Liver (tissue), 9 donors: ENCODE data around the gene PAQR9. TPM values are rescaled to one million over a fixed set of nuclear protein-coding genes. Genes with fewer than 3 reads are reported as not detected.
A peak's percentile ranks its signal among the peaks of the same experiment; 100 is the strongest.

Experiments used
- DNase-seq: peaks from one replicate; pipeline ENCODE4 v3.0.0-alpha.2; 2017; ENCODE audit warnings: low spot score
- H3K27ac ChIP-seq, 2 donors: one replicate each; pipeline ENCODE4 v1.7.0; 2013; ENCODE audit warnings: inconsistent platforms in 2 of 2, low read length in 2 of 2, control low read depth in 1 of 2, low read depth in 1 of 2, mild to moderate bottlenecking in 1 of 2
- H3K27me3 ChIP-seq, 4 donors: one replicate each; pipeline versions ENCODE4 v1.6.1 to v1.7.0; 2013; ENCODE audit warnings: low read length in 3 of 4, inconsistent platforms in 1 of 4, mild to moderate bottlenecking in 1 of 4, moderate library complexity in 1 of 4; ENCODE audit not compliant: control insufficient read depth in 4 of 4, insufficient read depth in 4 of 4
- H3K36me3 ChIP-seq, 4 donors: one replicate each; pipeline versions ENCODE4 v1.6.1 to v1.7.0; 2013; ENCODE audit warnings: low read length in 3 of 4, mild to moderate bottlenecking in 3 of 4, low read depth in 1 of 4, moderate library complexity in 1 of 4; ENCODE audit not compliant: control insufficient read depth in 4 of 4, insufficient read depth in 3 of 4
- H3K4me1 ChIP-seq, 4 donors: one replicate each; pipeline versions ENCODE4 v1.6.1 to v1.7.0; 2013; ENCODE audit warnings: low read length in 3 of 4, mild to moderate bottlenecking in 3 of 4, moderate library complexity in 1 of 4; ENCODE audit not compliant: control insufficient read depth in 4 of 4, insufficient read depth in 4 of 4
- H3K4me3 ChIP-seq, 3 donors: one replicate each; pipeline versions ENCODE4 v1.6.1 to v1.7.0; 2013; ENCODE audit warnings: low read length in 3 of 3, control low read depth in 1 of 3, low read depth in 1 of 3, mild to moderate bottlenecking in 1 of 3
- H3K9ac ChIP-seq, 2 donors: one replicate each; pipeline ENCODE4 v1.7.0; 2013; ENCODE audit warnings: low read length in 2 of 2, mild to moderate bottlenecking in 2 of 2, moderate library complexity in 2 of 2, control low read depth in 1 of 2, low read depth in 1 of 2
- H3K9me3 ChIP-seq, 4 donors: one replicate each; pipeline versions ENCODE4 v1.6.1 to v1.7.0; 2013; ENCODE audit warnings: low read length in 3 of 4; ENCODE audit not compliant: control insufficient read depth in 4 of 4
- EGR1 ChIP-seq, 2 donors: IDR thresholded peaks; 2 replicates each; pipeline ENCODE4 v1.6.1; 2016 to 2018; ENCODE audit warnings: antibody characterized with exemption in 2 of 2, low read depth in 2 of 2
- FOXA1 ChIP-seq: IDR thresholded peaks from 2 replicates; pipeline ENCODE4 v1.6.1; 2016; ENCODE audit warnings: antibody characterized with exemption
- FOXA2 ChIP-seq: IDR thresholded peaks from 2 replicates; pipeline ENCODE4 v1.6.1; 2016; ENCODE audit warnings: antibody characterized with exemption
- GABPA ChIP-seq, 2 donors: IDR thresholded peaks in 1 of 2; conservative IDR thresholded peaks in 1 of 2; 2 replicates each; pipeline ENCODE4 v1.6.1; 2016; ENCODE audit warnings: antibody characterized with exemption in 2 of 2, mild to moderate bottlenecking in 1 of 2, moderate library complexity in 1 of 2
- HNF4A ChIP-seq, 2 donors: conservative IDR thresholded peaks; 2 replicates each; pipeline ENCODE4 v1.6.1; 2016; ENCODE audit warnings: antibody characterized with exemption in 2 of 2, mild to moderate bottlenecking in 2 of 2
- HNF4G ChIP-seq: IDR thresholded peaks from 2 replicates; pipeline ENCODE4 v1.6.1; 2016; ENCODE audit warnings: antibody characterized with exemption
- JUND ChIP-seq, 2 donors: IDR thresholded peaks; 2 replicates each; pipeline ENCODE4 v1.6.1; 2016; ENCODE audit warnings: antibody characterized with exemption in 2 of 2
- NR2F2 ChIP-seq: IDR thresholded peaks from 2 replicates; pipeline ENCODE4 v1.6.1; 2016; ENCODE audit warnings: antibody characterized with exemption
- RAD21 ChIP-seq, 2 donors: IDR thresholded peaks; 2 replicates each; pipeline ENCODE4 v1.6.1; 2016; ENCODE audit warnings: antibody characterized with exemption in 2 of 2, mild to moderate bottlenecking in 2 of 2
- RXRA ChIP-seq, 2 donors: IDR thresholded peaks; 2 replicates each; pipeline ENCODE4 v1.6.1; 2017 to 2018; ENCODE audit warnings: antibody characterized with exemption in 2 of 2, mild to moderate bottlenecking in 1 of 2
- SP1 ChIP-seq: IDR thresholded peaks from 2 replicates; pipeline ENCODE4 v1.6.1; 2018; ENCODE audit warnings: antibody characterized with exemption, mild to moderate bottlenecking
- TAF1 ChIP-seq: conservative IDR thresholded peaks from 2 replicates; pipeline ENCODE4 v1.6.1; 2016; ENCODE audit warnings: antibody characterized with exemption, mild to moderate bottlenecking
- YY1 ChIP-seq: IDR thresholded peaks from 2 replicates; pipeline ENCODE4 v1.6.1; 2016; ENCODE audit warnings: antibody characterized with exemption, mild to moderate bottlenecking
- WGBS: extraction: QIAGEN DNeasy Blood & Tissue Kit; methylation state at CpG from one replicate; pipeline ENCODE4 v1.1.7; 2013; 5-methylcytosine and 5-hydroxymethylcytosine counted together
- polyA plus RNA-seq, 2 donors: library from polyadenylated mRNA; stranded (reverse) in 1 of 2; unstranded in 1 of 2; fragments of 200-250 nt in 1 of 2; fragments of >200 nt in 1 of 2; fragmentation: Nextera tagmentation in 1 of 2; extraction: Ambion mirVana in 1 of 2; gene quantifications; one replicate each; pipeline versions ENCODE4 v1.2.1 to v1.2.3, GENCODE V29; 2013 to 2015
- total RNA-seq, 2 donors: library from RNA; depleted of rRNA; stranded (reverse); fragments of >200 nt; gene quantifications; one replicate each; pipeline ENCODE4 v1.2.3, GENCODE V29; 2014
- TF ChIP-seq, protein P1 (sequence below): IDR thresholded peaks from 2 replicates; pipeline ENCODE4 v1.6.1; 2016; ENCODE audit warnings: antibody characterized with exemption
- TF ChIP-seq, protein P2 (sequence below): fragments of 150-350 bp; IDR thresholded peaks from 2 replicates; pipeline ENCODE4 v1.5.1; 2017; ENCODE audit warnings: improper control_type of control experiment, low read depth, low read length; ENCODE audit not compliant: missing input control
- TF ChIP-seq, protein P3 (sequence below): IDR thresholded peaks from 2 replicates; pipeline ENCODE4 v1.6.1; 2016; ENCODE audit warnings: antibody characterized with exemption
- donor health status: healthy.
- donor health status: healthy.
- donor health status: healthy.
- donor health status: healthy.
- donor health status: healthy.

The PAQR9 gene
- total and polyA plus RNA-seq, 4 donors, result 3.6 to 24.3 (median 12.6) TPM

DNA sequence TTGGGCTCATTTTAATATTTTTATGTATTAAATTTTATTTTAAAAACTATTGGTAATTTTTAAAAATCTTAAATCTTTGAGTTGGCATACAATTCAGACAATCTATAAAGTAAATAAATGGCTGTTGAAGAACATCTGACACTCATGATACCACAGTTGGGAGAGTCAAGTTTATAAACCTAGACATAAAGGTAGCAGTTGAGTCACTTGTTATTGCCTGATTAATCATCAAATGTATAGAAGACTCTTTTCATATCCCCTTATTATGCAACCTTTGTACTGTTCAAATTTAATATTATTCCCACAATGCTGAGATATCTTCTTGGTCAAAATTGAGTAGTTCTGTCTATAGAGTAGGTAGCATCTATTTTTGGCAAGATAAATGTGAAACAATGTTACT lies 19.6 kb downstream of the PAQR9 start:
- Histone ChIP-seq H3K27me3 (no peaks in the 10 kb centered on the region), H3K36me3 (no peaks in the 10 kb centered on the region), H3K9ac (no peak overlapping the region), H3K4me1 (peaks cover 10 to 52% (median 44%) of the 10 kb centered on the region in 4 donors), H3K4me3 (no peak overlapping the region), H3K9me3 (no peaks in the 10 kb centered on the region), H3K27ac (peak overlapping the region in 1 of 2 donors; percentile 16)
- no peak for TF ChIP-seq YY1
- TF ChIP-seq, protein P1, sequence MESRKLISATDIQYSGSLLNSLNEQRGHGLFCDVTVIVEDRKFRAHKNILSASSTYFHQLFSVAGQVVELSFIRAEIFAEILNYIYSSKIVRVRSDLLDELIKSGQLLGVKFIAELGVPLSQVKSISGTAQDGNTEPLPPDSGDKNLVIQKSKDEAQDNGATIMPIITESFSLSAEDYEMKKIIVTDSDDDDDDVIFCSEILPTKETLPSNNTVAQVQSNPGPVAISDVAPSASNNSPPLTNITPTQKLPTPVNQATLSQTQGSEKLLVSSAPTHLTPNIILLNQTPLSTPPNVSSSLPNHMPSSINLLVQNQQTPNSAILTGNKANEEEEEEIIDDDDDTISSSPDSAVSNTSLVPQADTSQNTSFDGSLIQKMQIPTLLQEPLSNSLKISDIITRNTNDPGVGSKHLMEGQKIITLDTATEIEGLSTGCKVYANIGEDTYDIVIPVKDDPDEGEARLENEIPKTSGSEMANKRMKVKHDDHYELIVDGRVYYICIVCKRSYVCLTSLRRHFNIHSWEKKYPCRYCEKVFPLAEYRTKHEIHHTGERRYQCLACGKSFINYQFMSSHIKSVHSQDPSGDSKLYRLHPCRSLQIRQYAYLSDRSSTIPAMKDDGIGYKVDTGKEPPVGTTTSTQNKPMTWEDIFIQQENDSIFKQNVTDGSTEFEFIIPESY, result no peak
- no peak for TF ChIP-seq HNF4A (conservative IDR thresholded peaks at IDR 0.05)
- TF ChIP-seq GABPA (IDR thresholded peaks at IDR 0.05 in 1 of 2, conservative IDR thresholded peaks at IDR 0.05 in 1 of 2), result no peak
- TF ChIP-seq HNF4G, result no peak
- no peak for TF ChIP-seq SP1
- no peak for TF ChIP-seq RXRA (IDR thresholded peaks at IDR 0.05)
- TF ChIP-seq, protein P2, sequence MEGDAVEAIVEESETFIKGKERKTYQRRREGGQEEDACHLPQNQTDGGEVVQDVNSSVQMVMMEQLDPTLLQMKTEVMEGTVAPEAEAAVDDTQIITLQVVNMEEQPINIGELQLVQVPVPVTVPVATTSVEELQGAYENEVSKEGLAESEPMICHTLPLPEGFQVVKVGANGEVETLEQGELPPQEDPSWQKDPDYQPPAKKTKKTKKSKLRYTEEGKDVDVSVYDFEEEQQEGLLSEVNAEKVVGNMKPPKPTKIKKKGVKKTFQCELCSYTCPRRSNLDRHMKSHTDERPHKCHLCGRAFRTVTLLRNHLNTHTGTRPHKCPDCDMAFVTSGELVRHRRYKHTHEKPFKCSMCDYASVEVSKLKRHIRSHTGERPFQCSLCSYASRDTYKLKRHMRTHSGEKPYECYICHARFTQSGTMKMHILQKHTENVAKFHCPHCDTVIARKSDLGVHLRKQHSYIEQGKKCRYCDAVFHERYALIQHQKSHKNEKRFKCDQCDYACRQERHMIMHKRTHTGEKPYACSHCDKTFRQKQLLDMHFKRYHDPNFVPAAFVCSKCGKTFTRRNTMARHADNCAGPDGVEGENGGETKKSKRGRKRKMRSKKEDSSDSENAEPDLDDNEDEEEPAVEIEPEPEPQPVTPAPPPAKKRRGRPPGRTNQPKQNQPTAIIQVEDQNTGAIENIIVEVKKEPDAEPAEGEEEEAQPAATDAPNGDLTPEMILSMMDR, result no peak
- TF ChIP-seq NR2F2, result no peak
- no peak for TF ChIP-seq JUND (IDR thresholded peaks at IDR 0.05)
- TF ChIP-seq TAF1, result no peak
- no peak for DNase-seq

DNA sequence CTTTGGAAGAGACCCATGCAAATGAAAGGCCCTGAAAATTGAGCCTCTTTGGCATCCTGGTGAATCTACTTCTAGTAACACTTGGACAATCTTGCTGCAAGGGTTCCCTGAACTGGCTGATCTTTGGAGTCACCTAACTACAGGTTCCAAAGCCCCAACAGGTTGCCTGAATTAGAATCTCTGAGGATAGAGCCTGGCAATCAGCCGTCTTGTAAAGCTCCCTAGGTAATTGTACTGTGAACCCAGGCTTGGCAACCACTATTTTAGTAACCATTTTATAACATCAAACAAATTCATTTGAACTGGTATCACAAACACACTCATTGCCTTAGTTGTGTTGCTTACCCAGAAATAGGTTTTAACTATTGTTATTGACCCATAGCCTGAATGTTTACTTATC lies 20.1 kb downstream of the PAQR9 start:
- DNase-seq, result no peak

More for the DNA sequence above, 20.1 kb downstream of the PAQR9 start:
- Histone ChIP-seq H3K4me1 (peaks cover 10 to 58% (median 50%) of the 10 kb centered on the region in 4 donors), H3K4me3 (no peak overlapping the region), H3K9ac (no peak overlapping the region), H3K9me3 (no peaks in the 10 kb centered on the region), H3K27ac (no peak overlapping the region), H3K27me3 (no peaks in the 10 kb centered on the region), H3K36me3 (no peaks in the 10 kb centered on the region)
- TF ChIP-seq, protein P3, sequence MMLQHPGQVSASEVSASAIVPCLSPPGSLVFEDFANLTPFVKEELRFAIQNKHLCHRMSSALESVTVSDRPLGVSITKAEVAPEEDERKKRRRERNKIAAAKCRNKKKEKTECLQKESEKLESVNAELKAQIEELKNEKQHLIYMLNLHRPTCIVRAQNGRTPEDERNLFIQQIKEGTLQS, result no peak
- TF ChIP-seq GABPA (IDR thresholded peaks at IDR 0.05 in 1 of 2, conservative IDR thresholded peaks at IDR 0.05 in 1 of 2) (no peak), SP1 (peak; percentile 34), RAD21 (IDR thresholded peaks at IDR 0.05) (no peak), YY1 (peak; percentile 69), FOXA2 (no peak), HNF4G (peak; percentile 7), HNF4A (conservative IDR thresholded peaks at IDR 0.05) (peak; percentile 69 to 76), EGR1 (IDR thresholded peaks at IDR 0.05; ENCODE audit: low read depth in 2 of 2) (no peak), RXRA (IDR thresholded peaks at IDR 0.05) (peak; percentile 49 to 57), FOXA1 (no peak)
- TF ChIP-seq, protein P1, result no peak
- WGBS, result 39% methylated on average over 1 of the region's 1 CpG
